Stimulated activated naive CD8-positive, alpha-beta T cell treated with anti-CD3 and anti-CD28 coated beads, Interleukin-15, Interleukin-2, amounts not matched to agents 100 U/mL and 50 U/mL, for 24 hours (primary cell): Measurements from ENCODE around the gene RSPH1.
"Not testable (repeated sequence)": the region's sequence is repeated elsewhere in the genome, so short reads cannot be mapped to it uniquely, and the experiment has no call there.

Experiments
- ATAC-seq: fragments of 150-1000 bp; cut with Tn5 transposase; one replicate; pipeline ENCODE4 v1.10.0; 2021
- DNase-seq: peaks from one replicate; pipeline ENCODE4 v3.0.0; 2021

RSPH1 gene

GRCh38 chr21:42486072-42486471 lies 10.0 kb downstream of the RSPH1 start:
- ATAC-seq = no peak

GRCh38 chr21:42484966-42485365 lies 11.1 kb downstream of the RSPH1 start:
- DNase-seq (no peak), ATAC-seq (no peak)

More at GRCh38 chr21:42486072-42486471, 10.0 kb downstream of the RSPH1 start:
- no peak for DNase-seq

- DNase-seq (no peak), ATAC-seq (no peak)
Measured at GRCh38 chr21:42481169-42481568, 14.9 kb downstream of the RSPH1 start.

GRCh38 chr21:42480736-42481135 lies 15.3 kb downstream of the RSPH1 start:
- ATAC-seq = no peak
- no peak for DNase-seq

GRCh38 chr21:42479582-42479981 lies 16.4 kb downstream of the RSPH1 start:
- no peak for ATAC-seq
- no peak for DNase-seq

- ATAC-seq (no peak), DNase-seq (no peak)
Measured at GRCh38 chr21:42478504-42478903, 17.5 kb downstream of the RSPH1 start.

- ATAC-seq (no peak), DNase-seq (no peak)
Measured at GRCh38 chr21:42476388-42477331, 19.4 kb downstream of the RSPH1 start.

- ATAC-seq = no peak
Measured at GRCh38 chr21:42475526-42476387, 20.3 kb downstream of the RSPH1 start.

GRCh38 chr21:42475036-42475435 lies 21.0 kb downstream of the RSPH1 start:
- no peak for ATAC-seq
- no peak for DNase-seq

More at GRCh38 chr21:42475526-42476387, 20.3 kb downstream of the RSPH1 start:
- no peak for DNase-seq

- DNase-seq = no peak
- peak; percentile 54 for ATAC-seq
Measured at GRCh38 chr21:42474043-42474831, 21.8 kb downstream of the RSPH1 start.

- ATAC-seq (no peak), DNase-seq (no peak)
Measured at GRCh38 chr21:42473498-42474042, 22.5 kb downstream of the RSPH1 start.

- DNase-seq (no peak), ATAC-seq (no peak)
Measured at GRCh38 chr21:42472521-42472920, 23.5 kb downstream of the RSPH1 start.

- no peak for ATAC-seq
- DNase-seq = no peak
Measured at GRCh38 chr21:42471716-42472330, 24.2 kb downstream of the RSPH1 start.

- ATAC-seq (no peak), DNase-seq (no peak)
Measured at GRCh38 chr21:42471206-42471605, 24.8 kb downstream of the RSPH1 start.

GRCh38 chr21:42469726-42470125 lies 26.3 kb downstream of the RSPH1 start:
- ATAC-seq = not testable (repeated sequence)

GRCh38 chr21:42469272-42469671 lies 26.8 kb downstream of the RSPH1 start:
- DNase-seq = no peak
- no peak for ATAC-seq

More at GRCh38 chr21:42469726-42470125, 26.3 kb downstream of the RSPH1 start:
- DNase-seq = not testable (repeated sequence)

- no peak for DNase-seq
- ATAC-seq = no peak
Measured at GRCh38 chr21:42468491-42469131, 27.4 kb downstream of the RSPH1 start.

- ATAC-seq = no peak
- DNase-seq = no peak
Measured at GRCh38 chr21:42467140-42467983, 28.7 kb downstream of the RSPH1 start.

GRCh38 chr21:42466700-42467099 lies 29.3 kb downstream of the RSPH1 start:
- ATAC-seq (no peak), DNase-seq (no peak)

- no peak for DNase-seq
- no peak for ATAC-seq
Measured at GRCh38 chr21:42465803-42466127, 30.3 kb downstream of the RSPH1 start.
